ENCODE data around the gene LDB2. TPM values are rescaled to one million over a fixed set of nuclear protein-coding genes. Genes with fewer than 3 reads are reported as not detected.

Gene LDB2
- total RNA-seq, 3 donors from 2014 or later = 34.5 to 68.8 (median 36.5) TPM

GRCh38 chr4:16721613-16722291 is 176.7 kb downstream of the LDB2 start:
- peaks cover 0 to 13% of the 10 kb centered on the region in 2 donors for H3K9me3 ChIP-seq

GRCh38 chr4:16720761-16721160 is 177.7 kb downstream of the LDB2 start:
- TF ChIP-seq POLR2A (IDR thresholded peaks at IDR 0.05) (no peak), CTCF (IDR thresholded peaks at IDR 0.05) (no peak), POLR2AphosphoS5 (IDR thresholded peaks at IDR 0.05) (no peak)
- intact Hi-C loops (cut with DNase I; ENCODE audit: low total_unique reads) = no loop called here
- Histone ChIP-seq H3K27me3 (no peaks in the 10 kb centered on the region), H3K27ac (no peak overlapping the region), H3K9me3 (peaks cover 0 to 13% of the 10 kb centered on the region in 2 donors), H3K4me3 (no peak overlapping the region), H3K36me3 (no peaks in the 10 kb centered on the region), H3K4me1 (no peaks in the 10 kb centered on the region)
- no peak for DNase-seq (ENCODE audit: low spot score in 2 of 2)

More at GRCh38 chr4:16721613-16722291, 176.7 kb downstream of the LDB2 start:
- H3K4me3 ChIP-seq = peak overlapping the region in 1 of 3 donors; percentile 32
- intact Hi-C loops (cut with DNase I; ENCODE audit: low total_unique reads) = no loop called here
- peak overlapping the region in 1 of 2 donors; percentile 69 for H3K27ac ChIP-seq
- no peak for TF ChIP-seq POLR2AphosphoS5 (IDR thresholded peaks at IDR 0.05)
- TF ChIP-seq POLR2A (IDR thresholded peaks at IDR 0.05) = no peak
- no peak for TF ChIP-seq CTCF (IDR thresholded peaks at IDR 0.05)
- no peak for DNase-seq (ENCODE audit: low spot score in 2 of 2)
- H3K36me3 ChIP-seq = no peaks in the 10 kb centered on the region
- no peaks in the 10 kb centered on the region for H3K4me1 ChIP-seq
- H3K27me3 ChIP-seq = no peaks in the 10 kb centered on the region

- Histone ChIP-seq H3K36me3 (no peaks in the 10 kb centered on the region), H3K9me3 (peaks cover 0 to 5% of the 10 kb centered on the region in 2 donors), H3K27ac (no peak overlapping the region), H3K4me1 (no peaks in the 10 kb centered on the region), H3K27me3 (no peaks in the 10 kb centered on the region), H3K4me3 (no peak overlapping the region)
- TF ChIP-seq POLR2A (IDR thresholded peaks at IDR 0.05) (no peak), CTCF (IDR thresholded peaks at IDR 0.05) (no peak), POLR2AphosphoS5 (IDR thresholded peaks at IDR 0.05) (no peak)
- intact Hi-C loops (cut with DNase I; ENCODE audit: low total_unique reads) = no loop called here
- no peak for DNase-seq (ENCODE audit: low spot score in 2 of 2)
Measured at GRCh38 chr4:16717266-16717970, 181.0 kb downstream of the LDB2 start.

GRCh38 chr4:16715482-16715881 is 183.0 kb downstream of the LDB2 start:
- no peaks in the 10 kb centered on the region for H3K27me3 ChIP-seq
- no peaks in the 10 kb centered on the region for H3K4me1 ChIP-seq
- peak overlapping the region; percentile 44 to 66 for H3K27ac ChIP-seq
- TF ChIP-seq POLR2A (IDR thresholded peaks at IDR 0.05) (no peak), POLR2AphosphoS5 (IDR thresholded peaks at IDR 0.05) (no peak), CTCF (IDR thresholded peaks at IDR 0.05) (no peak)
- no peak overlapping the region for H3K4me3 ChIP-seq
- H3K9me3 ChIP-seq = peaks cover 0 to 5% of the 10 kb centered on the region in 2 donors
- intact Hi-C loops (cut with DNase I; ENCODE audit: low total_unique reads) = no loop called here
- H3K36me3 ChIP-seq = no peaks in the 10 kb centered on the region
- no peak for DNase-seq (ENCODE audit: low spot score in 2 of 2)

- no peaks in the 10 kb centered on the region for H3K27me3 ChIP-seq
- no peak overlapping the region for H3K27ac ChIP-seq
- no peaks in the 10 kb centered on the region for H3K36me3 ChIP-seq
- H3K4me3 ChIP-seq = no peak overlapping the region
- intact Hi-C loops (cut with DNase I; ENCODE audit: low total_unique reads) = no loop called here
- DNase-seq (ENCODE audit: low spot score in 2 of 2) = no peak
- no peaks in the 10 kb centered on the region for H3K4me1 ChIP-seq
- no peak for TF ChIP-seq POLR2A (IDR thresholded peaks at IDR 0.05)
- TF ChIP-seq CTCF (IDR thresholded peaks at IDR 0.05) = no peak
- no peak for TF ChIP-seq POLR2AphosphoS5 (IDR thresholded peaks at IDR 0.05)
- no peaks in the 10 kb centered on the region for H3K9me3 ChIP-seq
Measured at GRCh38 chr4:16714191-16714590, 184.3 kb downstream of the LDB2 start.

Measured in breast epithelium (tissue), 4 donors.